Measurements from ENCODE around the gene STAT6. TPM values are rescaled to one million over a fixed set of nuclear protein-coding genes. Genes with fewer than 3 reads are reported as not detected.

Gene STAT6
- polyA plus RNA-seq, 4 donors, result 88.9 to 114 (median 98.0) TPM

- DNase-seq (ENCODE audit: low read depth in 4 of 4, low spot score in 3 of 4), result no peak
Measured at GRCh38 chr12:57106021-57106708, 5.0 kb downstream of the STAT6 start.

GRCh38 chr12:57105011-57105753 is 6.0 kb downstream of the STAT6 start:
- no peak for DNase-seq (ENCODE audit: low read depth in 4 of 4, low spot score in 3 of 4)

GRCh38 chr12:57104292-57104910 is 6.8 kb downstream of the STAT6 start:
- DNase-seq (ENCODE audit: low read depth in 4 of 4, low spot score in 3 of 4), result no peak

- DNase-seq (ENCODE audit: low read depth in 4 of 4, low spot score in 3 of 4), result no peak
Measured at GRCh38 chr12:57103856-57104255, 7.3 kb downstream of the STAT6 start.

- no peak for DNase-seq (ENCODE audit: low read depth in 4 of 4, low spot score in 3 of 4)
Measured at GRCh38 chr12:57101892-57102695, 9.1 kb downstream of the STAT6 start.

- DNase-seq (ENCODE audit: low read depth in 4 of 4, low spot score in 3 of 4), result no peak
Measured at GRCh38 chr12:57099766-57100165, 11.4 kb downstream of the STAT6 start.

GRCh38 chr12:57099047-57099714 is 12.0 kb downstream of the STAT6 start:
- DNase-seq (ENCODE audit: low read depth in 4 of 4, low spot score in 3 of 4), result no peak

GRCh38 chr12:57098546-57098945 is 12.6 kb downstream of the STAT6 start:
- DNase-seq (ENCODE audit: low read depth in 4 of 4, low spot score in 3 of 4), result no peak

- no peak for DNase-seq (ENCODE audit: low read depth in 4 of 4, low spot score in 3 of 4)
Measured at GRCh38 chr12:57097554-57097835, 13.7 kb downstream of the STAT6 start.

GRCh38 chr12:57096748-57097553 is 14.2 kb downstream of the STAT6 start:
- no peak for DNase-seq (ENCODE audit: low read depth in 4 of 4, low spot score in 3 of 4)

- no peak for DNase-seq (ENCODE audit: low read depth in 4 of 4, low spot score in 3 of 4)
Measured at GRCh38 chr12:57096099-57096572, 15.0 kb downstream of the STAT6 start.

GRCh38 chr12:57095440-57095839 is 15.7 kb downstream of the STAT6 start:
- no peak for DNase-seq (ENCODE audit: low read depth in 4 of 4, low spot score in 3 of 4)

GRCh38 chr12:57094208-57095160 is 16.7 kb downstream of the STAT6 start:
- no peak for DNase-seq (ENCODE audit: low read depth in 4 of 4, low spot score in 3 of 4)

GRCh38 chr12:57093415-57094207 is 17.6 kb downstream of the STAT6 start:
- peak in 1 of 4 donors; percentile 45 for DNase-seq (ENCODE audit: low read depth in 4 of 4, low spot score in 3 of 4)

GRCh38 chr12:57092876-57093414 is 18.2 kb downstream of the STAT6 start:
- DNase-seq (ENCODE audit: low read depth in 4 of 4, low spot score in 3 of 4), result no peak

- DNase-seq (ENCODE audit: low read depth in 4 of 4, low spot score in 3 of 4), result no peak
Measured at GRCh38 chr12:57092529-57092862, 18.7 kb downstream of the STAT6 start.
